ENCODE data around the gene ADGRD1. TPM values are rescaled to one million over a fixed set of nuclear protein-coding genes. Genes with fewer than 3 reads are reported as not detected.

The ADGRD1 gene
- total RNA-seq, 1 donor from 2014 or later, result not detected

- DNase-seq (ENCODE audit: low read depth, low spot score), result no peak
Observed at GRCh38 chr12:131151558-131152345, 198.0 kb downstream of the ADGRD1 start.

GRCh38 chr12:131152587-131152986 is 198.9 kb downstream of the ADGRD1 start:
- no peak for DNase-seq (ENCODE audit: low read depth, low spot score)

DNA sequence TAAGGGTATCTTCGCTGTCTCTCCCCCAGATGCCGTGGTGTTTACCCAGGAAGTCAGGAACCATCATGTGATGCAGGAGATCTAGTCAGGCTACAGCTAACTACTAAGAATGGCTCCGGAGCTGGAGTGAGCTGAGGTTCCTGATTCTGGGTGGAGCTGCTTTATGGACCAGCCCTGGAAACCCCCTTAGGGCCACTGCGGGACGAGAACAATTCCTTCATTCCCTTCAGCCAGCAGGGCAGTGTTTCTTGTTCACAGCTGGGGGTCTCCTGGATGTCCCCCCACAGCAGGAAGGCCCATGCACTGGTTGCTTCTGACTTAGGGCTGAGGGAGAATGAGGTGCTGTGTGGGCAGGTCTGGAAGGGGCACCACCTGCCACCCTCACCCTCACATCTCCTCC is 199.3 kb downstream of the ADGRD1 start:
- DNase-seq (ENCODE audit: low read depth, low spot score), result no peak

DNA sequence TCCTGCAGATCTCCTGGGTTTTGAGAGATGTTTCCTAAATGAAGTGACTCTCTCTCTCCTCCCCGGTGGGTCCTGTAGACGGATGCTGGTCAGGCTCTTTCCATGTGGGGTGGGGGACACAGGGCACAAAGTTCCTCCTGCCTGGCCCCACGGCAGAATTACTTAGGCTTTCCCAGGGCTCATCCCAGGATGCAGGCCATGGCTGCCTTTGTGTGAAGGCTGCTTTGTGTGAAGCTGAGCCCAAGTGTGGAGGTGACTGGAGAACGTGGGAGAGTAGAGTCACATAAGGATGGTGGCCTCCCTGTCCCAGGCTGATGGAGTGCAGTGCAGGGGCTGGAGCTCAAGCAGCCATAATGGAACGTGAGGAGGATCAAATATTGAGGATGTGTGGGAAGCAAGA is 200.2 kb downstream of the ADGRD1 start:
- no peak for DNase-seq (ENCODE audit: low read depth, low spot score)

GRCh38 chr12:131155131-131155530 is 201.4 kb downstream of the ADGRD1 start:
- DNase-seq (ENCODE audit: low read depth, low spot score), result no peak

DNA sequence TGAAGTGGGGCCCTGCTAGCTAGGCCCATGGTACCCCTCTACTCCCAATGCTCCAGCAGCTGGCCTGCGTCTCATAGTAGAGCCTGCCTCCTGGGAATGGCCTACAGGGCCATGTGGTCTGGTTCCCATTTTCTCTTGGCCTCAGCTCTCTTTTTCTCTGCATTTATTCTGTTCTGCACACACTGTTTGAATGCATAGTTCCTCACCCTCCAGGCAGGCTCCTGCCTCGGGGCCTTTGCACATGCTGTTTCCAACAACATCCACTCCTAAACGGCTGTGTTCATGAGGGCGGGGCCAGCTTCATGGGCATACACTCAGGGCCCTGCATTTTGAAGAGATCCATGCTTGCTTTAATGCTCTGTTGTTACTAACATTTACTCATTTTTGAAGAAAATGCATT is 204.0 kb downstream of the ADGRD1 start:
- no peak for DNase-seq (ENCODE audit: low read depth, low spot score)

DNA sequence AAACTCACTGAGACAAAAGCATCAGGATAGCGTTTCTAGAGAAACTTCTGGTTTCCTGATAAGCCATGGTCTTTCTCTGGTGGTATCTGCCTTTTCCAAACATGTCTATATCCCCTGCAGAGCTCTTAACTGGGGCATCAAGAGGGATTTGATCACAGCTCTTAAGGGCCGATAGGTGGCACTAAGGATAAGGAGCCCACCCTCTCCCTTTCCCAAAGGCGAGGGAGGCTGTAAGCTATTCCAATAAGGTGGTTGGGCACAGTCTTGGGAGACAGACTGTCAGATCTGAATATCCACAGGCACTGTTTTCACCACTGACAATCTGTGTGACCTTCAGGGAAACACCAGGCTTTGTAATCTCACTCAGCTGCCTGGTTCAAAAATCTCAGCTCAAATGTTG is 206.0 kb downstream of the ADGRD1 start:
- no peak for DNase-seq (ENCODE audit: low read depth, low spot score)

- no peak for DNase-seq (ENCODE audit: low read depth, low spot score)
Observed at GRCh38 chr12:131162113-131162512, 208.4 kb downstream of the ADGRD1 start.

DNA sequence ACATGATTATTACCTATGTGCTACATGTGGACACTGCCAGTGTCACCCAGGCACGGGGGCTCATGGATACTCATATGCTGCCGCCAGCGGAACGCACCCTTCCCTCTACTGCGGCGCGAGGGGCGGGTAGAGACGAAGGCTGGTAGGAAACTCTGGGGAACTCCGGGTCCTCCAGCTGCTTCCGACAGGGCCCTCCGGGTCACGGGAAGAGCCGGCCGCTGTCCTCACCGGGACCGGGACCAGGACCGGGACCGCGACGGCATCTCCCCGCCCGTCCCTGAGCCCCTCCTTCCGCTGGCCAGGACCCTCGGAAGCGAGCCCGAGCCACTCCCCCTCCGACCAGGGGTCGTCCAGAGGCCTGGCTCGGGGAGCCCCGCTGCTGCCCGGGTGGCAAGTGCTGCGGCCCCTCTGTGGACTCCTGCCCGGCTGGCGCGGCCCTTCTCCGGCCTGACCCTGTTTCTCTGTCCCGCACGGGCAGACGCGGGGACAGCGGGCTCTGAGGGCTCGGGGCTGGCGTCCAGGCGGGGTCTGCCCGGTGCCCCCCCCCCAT is 209.6 kb downstream of the ADGRD1 start:
- no peak for DNase-seq (ENCODE audit: low read depth, low spot score)

- DNase-seq (ENCODE audit: low read depth, low spot score), result no peak
Observed at GRCh38 chr12:131164096-131164872, 210.6 kb downstream of the ADGRD1 start.

- DNase-seq (ENCODE audit: low read depth, low spot score), result no peak
Observed at GRCh38 chr12:131166717-131167116, 213.0 kb downstream of the ADGRD1 start.

GRCh38 chr12:131167334-131167733 is 213.6 kb downstream of the ADGRD1 start:
- DNase-seq (ENCODE audit: low read depth, low spot score), result no peak

- DNase-seq (ENCODE audit: low read depth, low spot score), result no peak
Observed at GRCh38 chr12:131171029-131171428, 217.3 kb downstream of the ADGRD1 start.

DNA sequence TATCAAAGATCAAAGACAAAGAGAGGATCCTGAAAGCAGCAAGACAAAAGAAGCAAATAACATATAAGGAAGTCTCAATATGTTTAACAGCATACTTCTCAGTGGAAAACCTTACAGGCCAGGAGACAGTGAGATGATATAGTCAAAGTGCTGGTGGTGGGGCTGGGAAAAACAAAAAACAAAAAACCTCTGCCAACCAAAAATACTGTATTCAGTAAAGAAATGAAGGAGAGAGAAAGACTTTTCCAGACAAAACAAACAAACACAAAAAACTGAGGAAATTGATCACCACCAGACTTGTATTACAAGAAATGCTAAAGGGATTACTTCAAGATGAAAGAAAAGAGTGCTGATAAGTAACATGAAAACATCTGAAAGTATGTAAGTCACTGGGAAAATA is 221.2 kb downstream of the ADGRD1 start:
- DNase-seq (ENCODE audit: low read depth, low spot score), result no peak

DNA sequence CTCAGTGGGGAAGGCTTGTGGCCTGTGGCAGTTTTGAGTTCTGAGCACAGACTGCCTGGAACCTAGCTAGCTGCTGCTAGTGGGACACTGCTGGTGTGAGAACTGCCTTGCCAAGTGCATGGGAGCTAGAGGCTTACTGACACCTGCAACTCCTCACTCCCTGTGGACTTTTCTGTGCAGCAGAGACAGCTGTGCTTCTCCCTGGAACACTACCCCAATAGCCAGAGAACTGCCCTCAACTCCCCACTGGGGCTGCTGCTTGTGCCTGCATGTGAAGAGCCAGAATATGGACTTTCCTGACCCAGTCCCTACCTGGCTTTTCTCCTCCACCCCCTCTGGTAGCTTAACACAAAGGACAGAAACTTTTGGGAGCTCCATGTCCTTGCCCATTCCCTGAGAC is 222.6 kb downstream of the ADGRD1 start:
- DNase-seq (ENCODE audit: low read depth, low spot score), result no peak

GRCh38 chr12:131176926-131177325 is 223.2 kb downstream of the ADGRD1 start:
- no peak for DNase-seq (ENCODE audit: low read depth, low spot score)

GRCh38 chr12:131177599-131177998 is 223.9 kb downstream of the ADGRD1 start:
- DNase-seq (ENCODE audit: low read depth, low spot score), result no peak

DNA sequence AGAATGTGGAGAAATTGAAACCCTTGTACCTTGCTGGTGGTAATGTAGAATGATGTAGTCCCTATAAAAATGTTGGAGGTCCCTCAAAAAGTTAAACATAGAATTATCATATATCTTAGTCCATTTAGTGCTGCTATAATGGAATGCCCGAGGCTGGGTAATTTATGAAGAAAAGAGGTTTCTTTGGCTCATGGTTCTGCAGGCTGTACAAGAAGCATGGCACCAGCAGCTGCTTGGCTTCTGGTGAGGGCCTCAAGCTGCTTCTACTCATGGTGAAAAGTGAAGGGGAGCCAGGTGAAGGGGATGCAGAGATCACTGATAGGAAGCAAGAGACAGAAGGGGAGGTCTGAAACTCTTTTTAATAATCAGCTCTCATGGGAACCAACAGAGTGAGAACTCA is 233.9 kb downstream of the ADGRD1 start:
- no peak for DNase-seq (ENCODE audit: low read depth, low spot score)

- DNase-seq (ENCODE audit: low read depth, low spot score), result no peak
Observed at GRCh38 chr12:131188131-131189050, 234.7 kb downstream of the ADGRD1 start.

GRCh38 chr12:131189781-131190180 is 236.1 kb downstream of the ADGRD1 start:
- no peak for DNase-seq (ENCODE audit: low read depth, low spot score)

DNA sequence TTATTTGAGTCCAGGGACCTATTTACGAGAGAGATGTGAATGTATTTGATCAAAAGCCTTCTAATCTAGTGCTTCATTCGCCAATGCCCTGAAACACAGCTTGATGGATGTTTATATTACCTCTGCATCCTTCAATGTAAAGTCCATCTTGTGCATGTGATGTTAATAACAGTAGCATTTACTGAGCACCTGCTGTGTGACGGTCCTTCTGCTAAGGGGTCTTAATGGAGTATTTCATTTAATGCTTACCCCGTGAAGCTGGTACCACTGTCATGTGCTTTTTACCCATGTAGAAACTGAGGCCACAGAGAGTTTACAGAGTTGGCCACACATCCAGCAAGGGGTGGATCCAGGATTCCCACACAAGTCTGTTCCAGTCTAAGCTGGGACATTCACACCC is 237.3 kb downstream of the ADGRD1 start:
- DNase-seq (ENCODE audit: low read depth, low spot score), result no peak

Measured in pulmonary artery endothelial cell (primary cell).